ENCODE measurements around the gene ADAM11. TPM values are rescaled to one million over a fixed set of nuclear protein-coding genes. Genes with fewer than 3 reads are reported as not detected.

ADAM11 gene
- total and polyA plus RNA-seq, 2 of the 8 experiments (the other 6 are each of a cell fraction or from before 2014, with no cell fraction given) = 2.3 to 2.9 TPM

Small RNA genes lying within 50 kb of the gene (small RNA-seq; reads per million reads assigned to genes)
- not detected for gene RN7SL819P (ENCODE audit: insufficient read depth)

Other genes with a start within 250 kb of the ADAM11 start
- 17.0 and 17.6 TPM in 2 replicates for gene FZD2, start 201.5 kb upstream of the ADAM11 start, total RNA-seq (2021; fragmentation: NEBNext Ultra II Directional; extraction: Animal tissue kit (Norgen Biotek cat#: 25700))
- gene FZD2, start 201.5 kb upstream of the ADAM11 start, polyA plus RNA-seq (2011; rRNA removed) = 86.7 and 93.6 TPM in 2 replicates
- 3.6 and 4.8 TPM in 2 replicates for gene MEIOC, start 102.5 kb upstream of the ADAM11 start, total RNA-seq (2021; fragmentation: NEBNext Ultra II Directional; extraction: Animal tissue kit (Norgen Biotek cat#: 25700))
- gene MEIOC, start 102.5 kb upstream of the ADAM11 start, polyA plus RNA-seq (2011; rRNA removed) = 3.0 and 4.2 TPM in 2 replicates
- 33.2 and 38.1 TPM in 2 replicates for gene CCDC43, start 69.2 kb upstream of the ADAM11 start, total RNA-seq (2021; fragmentation: NEBNext Ultra II Directional; extraction: Animal tissue kit (Norgen Biotek cat#: 25700))
- 4.0 and 4.9 TPM in 2 replicates for gene CCDC43, start 69.2 kb upstream of the ADAM11 start, polyA plus RNA-seq (2011; rRNA removed)
- 26.9 and 29.1 TPM in 2 replicates for gene DBF4B, start 50.3 kb upstream of the ADAM11 start, total RNA-seq (2021; fragmentation: NEBNext Ultra II Directional; extraction: Animal tissue kit (Norgen Biotek cat#: 25700))
- gene DBF4B, start 50.3 kb upstream of the ADAM11 start, polyA plus RNA-seq (2011; rRNA removed) = 20.2 and 27.6 TPM in 2 replicates
- gene GJC1, start 71.3 kb downstream of the ADAM11 start, total RNA-seq (2021; fragmentation: NEBNext Ultra II Directional; extraction: Animal tissue kit (Norgen Biotek cat#: 25700)) = 154 and 156 TPM in 2 replicates
- 22.1 and 29.1 TPM in 2 replicates for gene GJC1, start 71.3 kb downstream of the ADAM11 start, polyA plus RNA-seq (2011; rRNA removed)
- not detected in 2 replicates for gene HIGD1B, start 88.9 kb downstream of the ADAM11 start, total RNA-seq (2021; fragmentation: NEBNext Ultra II Directional; extraction: Animal tissue kit (Norgen Biotek cat#: 25700))
- gene HIGD1B, start 88.9 kb downstream of the ADAM11 start, polyA plus RNA-seq (2011; rRNA removed) = not detected in 2 replicates
- 174 and 195 TPM in 2 replicates for gene EFTUD2, start 140.5 kb downstream of the ADAM11 start, total RNA-seq (2021; fragmentation: NEBNext Ultra II Directional; extraction: Animal tissue kit (Norgen Biotek cat#: 25700))
- gene EFTUD2, start 140.5 kb downstream of the ADAM11 start, polyA plus RNA-seq (2011; rRNA removed) = 118 and 127 TPM in 2 replicates
- gene GFAP, start 156.5 kb downstream of the ADAM11 start, total RNA-seq (2021; fragmentation: NEBNext Ultra II Directional; extraction: Animal tissue kit (Norgen Biotek cat#: 25700)) = 1.3 and 1.6 TPM in 2 replicates
- gene GFAP, start 156.5 kb downstream of the ADAM11 start, polyA plus RNA-seq (2011; rRNA removed) = 1.5 and 2.4 TPM in 2 replicates
- gene KIF18B, start 188.8 kb downstream of the ADAM11 start, total RNA-seq (2021; fragmentation: NEBNext Ultra II Directional; extraction: Animal tissue kit (Norgen Biotek cat#: 25700)) = 58.1 and 59.4 TPM in 2 replicates
- 39.0 and 51.1 TPM in 2 replicates for gene KIF18B, start 188.8 kb downstream of the ADAM11 start, polyA plus RNA-seq (2011; rRNA removed)
- 7.5 and 7.6 TPM in 2 replicates for gene C1QL1, start 209.3 kb downstream of the ADAM11 start, total RNA-seq (2021; fragmentation: NEBNext Ultra II Directional; extraction: Animal tissue kit (Norgen Biotek cat#: 25700))
- 10.5 and 16.5 TPM in 2 replicates for gene C1QL1, start 209.3 kb downstream of the ADAM11 start, polyA plus RNA-seq (2011; rRNA removed)

All from H1 (cell line).